Measurements from ENCODE around the gene TXLNG. TPM values are rescaled to one million over a fixed set of nuclear protein-coding genes. Genes with fewer than 3 reads are reported as not detected.
A peak's percentile ranks its signal among the peaks of the same experiment; 100 is the strongest.

TXLNG gene
- total and polyA plus RNA-seq, 2 donors (not counting 1 experiment from before 2014, with no cell fraction given) = 9.0 to 18.0 TPM

DNA sequence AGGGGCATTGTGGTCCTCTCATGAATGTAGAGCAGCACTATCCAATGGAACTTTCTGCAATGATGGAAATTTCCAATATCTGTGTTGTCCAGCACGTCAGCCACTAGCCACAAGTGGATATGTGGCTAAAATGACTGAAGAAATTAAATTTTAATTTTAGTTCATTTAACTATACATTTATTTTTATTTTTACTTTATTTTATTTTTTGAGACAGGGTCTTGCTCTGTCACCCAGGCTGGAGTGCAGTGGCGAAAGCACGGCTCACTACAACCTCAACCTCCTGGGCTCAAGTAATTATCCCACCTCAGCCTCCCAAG lies 97.2 kb downstream of the TXLNG start:
- H3K9me3 ChIP-seq (ENCODE audit: control insufficient read depth, insufficient read depth, low read depth, low read length) = no peaks in the 10 kb centered on the region
- no peak overlapping the region for H3K9ac ChIP-seq (ENCODE audit: insufficient read depth, low read length)
- no peak overlapping the region for H3K4me2 ChIP-seq (ENCODE audit: extremely low read depth, insufficient read depth, low read length)
- no peaks in the 10 kb centered on the region for H3K36me3 ChIP-seq (ENCODE audit: control insufficient read depth, insufficient read depth, low read length)
- H3K79me2 ChIP-seq (ENCODE audit: control insufficient read depth, insufficient read depth, low read length) = no peaks in the 10 kb centered on the region
- no peak overlapping the region for H2AFZ ChIP-seq (ENCODE audit: low read length)
- no peaks in the 10 kb centered on the region for H3K27me3 ChIP-seq (ENCODE audit: control insufficient read depth, insufficient read depth, low read length)
- DNase-seq (ENCODE audit: low read depth in 2 of 2) = no peak
- H3K4me1 ChIP-seq (ENCODE audit: control insufficient read depth, extremely low read depth, insufficient read depth, low read length) = no peaks in the 10 kb centered on the region
- H3K27ac ChIP-seq (ENCODE audit: insufficient read depth, low read length) = no peak overlapping the region
- no peaks in the 10 kb centered on the region for H4K20me1 ChIP-seq (ENCODE audit: control insufficient read depth, extremely low read depth, insufficient read depth, low read length)
- TF ChIP-seq, protein P1, sequence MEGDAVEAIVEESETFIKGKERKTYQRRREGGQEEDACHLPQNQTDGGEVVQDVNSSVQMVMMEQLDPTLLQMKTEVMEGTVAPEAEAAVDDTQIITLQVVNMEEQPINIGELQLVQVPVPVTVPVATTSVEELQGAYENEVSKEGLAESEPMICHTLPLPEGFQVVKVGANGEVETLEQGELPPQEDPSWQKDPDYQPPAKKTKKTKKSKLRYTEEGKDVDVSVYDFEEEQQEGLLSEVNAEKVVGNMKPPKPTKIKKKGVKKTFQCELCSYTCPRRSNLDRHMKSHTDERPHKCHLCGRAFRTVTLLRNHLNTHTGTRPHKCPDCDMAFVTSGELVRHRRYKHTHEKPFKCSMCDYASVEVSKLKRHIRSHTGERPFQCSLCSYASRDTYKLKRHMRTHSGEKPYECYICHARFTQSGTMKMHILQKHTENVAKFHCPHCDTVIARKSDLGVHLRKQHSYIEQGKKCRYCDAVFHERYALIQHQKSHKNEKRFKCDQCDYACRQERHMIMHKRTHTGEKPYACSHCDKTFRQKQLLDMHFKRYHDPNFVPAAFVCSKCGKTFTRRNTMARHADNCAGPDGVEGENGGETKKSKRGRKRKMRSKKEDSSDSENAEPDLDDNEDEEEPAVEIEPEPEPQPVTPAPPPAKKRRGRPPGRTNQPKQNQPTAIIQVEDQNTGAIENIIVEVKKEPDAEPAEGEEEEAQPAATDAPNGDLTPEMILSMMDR (conservative IDR thresholded peaks at IDR 0.05 in 1 of 2, IDR thresholded peaks at IDR 0.05 in 1 of 2; ENCODE audit: low read depth in 1 of 2, low read length in 2 of 2) = no peak
- TF ChIP-seq EZH2 (IDR thresholded peaks at IDR 0.05; ENCODE audit: low read length, missing control alignments) = no peak
- no peak overlapping the region for H3K4me3 ChIP-seq (replicated peaks in 1 of 4; ENCODE audit: control extremely low read depth in 1 of 4, insufficient read depth in 1 of 4, low read depth in 3 of 4, low read length in 4 of 4)

DNA sequence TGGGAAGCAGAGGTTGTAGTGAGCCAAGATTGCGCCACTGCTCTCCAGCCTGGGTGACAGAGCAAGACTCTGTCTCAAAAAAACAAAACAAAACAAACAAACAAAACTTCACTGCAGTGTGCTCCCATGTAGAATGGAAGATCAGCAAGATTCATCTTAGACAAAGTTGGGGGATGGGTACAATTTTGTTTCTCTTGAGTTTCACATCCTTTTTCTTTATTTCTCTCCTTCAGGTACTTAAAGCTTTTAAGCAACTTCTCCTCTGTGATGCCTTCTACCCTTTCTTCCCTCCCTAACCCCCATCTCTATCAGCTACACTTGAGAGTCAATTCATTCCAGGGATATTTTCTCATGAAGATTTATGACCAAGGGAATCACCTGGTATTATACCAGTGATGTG lies 99.4 kb downstream of the TXLNG start:
- TF ChIP-seq, protein P1 (conservative IDR thresholded peaks at IDR 0.05 in 1 of 2, IDR thresholded peaks at IDR 0.05 in 1 of 2; ENCODE audit: low read depth in 1 of 2, low read length in 2 of 2) = no peak
- no peak for TF ChIP-seq EZH2 (IDR thresholded peaks at IDR 0.05; ENCODE audit: low read length, missing control alignments)
- Histone ChIP-seq H3K4me1 (ENCODE audit: control insufficient read depth, extremely low read depth, insufficient read depth, low read length) (no peaks in the 10 kb centered on the region), H4K20me1 (ENCODE audit: control insufficient read depth, extremely low read depth, insufficient read depth, low read length) (no peaks in the 10 kb centered on the region), H3K79me2 (ENCODE audit: control insufficient read depth, insufficient read depth, low read length) (no peaks in the 10 kb centered on the region), H3K4me3 (replicated peaks in 1 of 4; ENCODE audit: control extremely low read depth in 1 of 4, insufficient read depth in 1 of 4, low read depth in 3 of 4, low read length in 4 of 4) (no peak overlapping the region), H3K27ac (ENCODE audit: insufficient read depth, low read length) (no peak overlapping the region), H3K9ac (ENCODE audit: insufficient read depth, low read length) (no peak overlapping the region), H3K4me2 (ENCODE audit: extremely low read depth, insufficient read depth, low read length) (no peak overlapping the region), H3K9me3 (ENCODE audit: control insufficient read depth, insufficient read depth, low read depth, low read length) (no peaks in the 10 kb centered on the region), H3K27me3 (ENCODE audit: control insufficient read depth, insufficient read depth, low read length) (no peaks in the 10 kb centered on the region), H3K36me3 (ENCODE audit: control insufficient read depth, insufficient read depth, low read length) (no peaks in the 10 kb centered on the region), H2AFZ (ENCODE audit: low read length) (no peak overlapping the region)
- no peak for DNase-seq (ENCODE audit: low read depth in 2 of 2)

DNA sequence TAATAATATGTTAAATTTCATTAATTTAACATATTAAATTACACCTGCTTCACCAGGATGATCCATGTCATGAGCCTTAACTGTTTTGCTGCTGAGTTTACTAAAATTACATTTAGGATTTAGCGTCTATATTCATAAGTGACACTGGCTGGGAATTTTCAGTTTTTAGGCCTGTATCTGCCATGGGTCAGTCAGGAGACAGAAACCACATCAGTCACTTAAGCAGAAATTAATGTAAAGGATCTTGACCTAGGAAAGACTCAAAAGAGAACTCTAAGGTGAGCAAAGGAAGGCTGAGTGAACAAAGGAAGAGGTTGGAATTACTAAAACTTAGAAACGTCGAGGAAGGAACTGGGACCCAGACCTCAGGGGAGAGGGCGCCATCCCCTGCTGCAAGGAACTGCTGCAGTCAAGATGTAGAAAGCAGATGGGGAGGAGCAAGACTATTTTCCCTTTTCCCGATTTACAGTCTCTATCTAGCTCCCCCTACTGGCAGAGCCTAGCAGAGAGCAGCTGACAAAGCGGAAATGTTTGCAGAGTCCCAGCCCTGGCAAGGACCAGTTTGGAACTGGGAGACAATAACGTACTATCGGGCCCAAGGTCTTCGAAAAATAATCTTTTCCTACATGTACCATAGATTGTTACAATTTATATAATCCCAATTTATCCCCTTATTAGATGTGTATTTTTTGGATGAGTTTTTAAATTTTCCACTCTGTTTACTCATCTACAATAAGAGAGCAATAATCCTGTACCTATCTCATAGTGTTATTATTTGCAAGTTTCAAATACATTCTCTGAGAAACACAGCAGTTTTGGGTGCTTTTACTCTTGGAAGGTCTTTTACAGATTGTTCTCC lies 106.5 kb downstream of the TXLNG start:
- no peak overlapping the region for H3K27ac ChIP-seq (ENCODE audit: insufficient read depth, low read length)
- H4K20me1 ChIP-seq (ENCODE audit: control insufficient read depth, extremely low read depth, insufficient read depth, low read length) = no peaks in the 10 kb centered on the region
- no peaks in the 10 kb centered on the region for H3K4me1 ChIP-seq (ENCODE audit: control insufficient read depth, extremely low read depth, insufficient read depth, low read length)
- no peaks in the 10 kb centered on the region for H3K9me3 ChIP-seq (ENCODE audit: control insufficient read depth, insufficient read depth, low read depth, low read length)
- H3K79me2 ChIP-seq (ENCODE audit: control insufficient read depth, insufficient read depth, low read length) = no peaks in the 10 kb centered on the region
- H3K27me3 ChIP-seq (ENCODE audit: control insufficient read depth, insufficient read depth, low read length) = no peaks in the 10 kb centered on the region
- peak; percentile 73 to 84 for DNase-seq (ENCODE audit: low read depth in 2 of 2)
- TF ChIP-seq, protein P1 (conservative IDR thresholded peaks at IDR 0.05 in 1 of 2, IDR thresholded peaks at IDR 0.05 in 1 of 2; ENCODE audit: low read depth in 1 of 2, low read length in 2 of 2) = peak; percentile 76 to 84
- TF ChIP-seq EZH2 (IDR thresholded peaks at IDR 0.05; ENCODE audit: low read length, missing control alignments) = no peak
- peak overlapping the region; percentile 23 for H3K4me2 ChIP-seq (ENCODE audit: extremely low read depth, insufficient read depth, low read length)
- H2AFZ ChIP-seq (ENCODE audit: low read length) = peak overlapping the region; percentile 49
- H3K9ac ChIP-seq (ENCODE audit: insufficient read depth, low read length) = no peak overlapping the region
- H3K4me3 ChIP-seq (replicated peaks in 1 of 4; ENCODE audit: control extremely low read depth in 1 of 4, insufficient read depth in 1 of 4, low read depth in 3 of 4, low read length in 4 of 4) = no peak overlapping the region
- no peaks in the 10 kb centered on the region for H3K36me3 ChIP-seq (ENCODE audit: control insufficient read depth, insufficient read depth, low read length)

Other genes with a start within 250 kb of the TXLNG start
- gene S100G, start 136.3 kb upstream of the TXLNG start, total RNA-seq = not detected in 2 replicates
- not detected in 2 replicates for gene S100G, start 136.3 kb upstream of the TXLNG start, polyA plus RNA-seq
- 9.9 and 10.0 TPM in 2 replicates for gene CTPS2, start 73.8 kb upstream of the TXLNG start, total RNA-seq
- gene CTPS2, start 73.8 kb upstream of the TXLNG start, polyA plus RNA-seq = 5.4 and 7.2 TPM in 2 replicates
- 30.8 and 49.7 TPM in 2 replicates for gene SYAP1, start 66.9 kb upstream of the TXLNG start, total RNA-seq
- 19.4 and 29.6 TPM in 2 replicates for gene SYAP1, start 66.9 kb upstream of the TXLNG start, polyA plus RNA-seq
- gene RBBP7, start 83.9 kb downstream of the TXLNG start, total RNA-seq = 142 and 174 TPM in 2 replicates
- 149 and 213 TPM in 2 replicates for gene RBBP7, start 83.9 kb downstream of the TXLNG start, polyA plus RNA-seq
- 0.50 and 0.77 TPM in 2 replicates for gene REPS2, start 160.2 kb downstream of the TXLNG start, total RNA-seq
- 0.27 and 0.33 TPM in 2 replicates for gene REPS2, start 160.2 kb downstream of the TXLNG start, polyA plus RNA-seq

Data from fibroblast of lung (primary cell).